Panc1 (cell line): ENCODE data around the gene TMEM132E. TPM values are rescaled to one million over a fixed set of nuclear protein-coding genes. Genes with fewer than 3 reads are reported as not detected.

Experiments used
- ATAC-seq: fragments of 200-7000 bp; cut with Tn5 transposase; 2 replicates; pipeline ENCODE4 v1.9.1; 2020; ENCODE audit warnings: mild to moderate bottlenecking, moderate library complexity
- BruUV-seq: library from RNA; stranded (reverse); fragments of 400-500 nt; replicated peaks from 2 replicates; lab custom pipeline; 2021; lab: Mats Ljungman, UMichigan
- CTCF ChIA-PET: fragments of 300-600 bp; sonication (Branson Sonifier 250); formaldehyde crosslinking; loops from one replicate; lab custom pipeline; 2022; ENCODE audit warnings: antibody characterized with exemption; lab: Charles Lee
- POLR2A ChIA-PET: fragments of 300-600 bp; sonication (Branson Sonifier 250); formaldehyde crosslinking; loops from one replicate; lab custom pipeline; 2022; ENCODE audit warnings: antibody characterized with exemption; lab: Charles Lee
- DNase-seq: peaks from one replicate; pipeline ENCODE4 v3.0.0-alpha.2; 2010; ENCODE audit warnings: low read depth, low spot score
- H3K27ac ChIP-seq: 2 replicates; pipeline ENCODE4 v1.5.1; 2011; ENCODE audit warnings: mild to moderate bottlenecking, low read length, inconsistent platforms
- H3K27me3 ChIP-seq: fragments of 200-500 bp; sonication (Bioruptor generic); 2 replicates; pipeline ENCODE4 v1.6.0; 2014; ENCODE audit warnings: low read length, inconsistent platforms; ENCODE audit not compliant: control insufficient read depth, insufficient read depth
- H3K36me3 ChIP-seq: fragments of 200-500 bp; sonication (Bioruptor generic); 2 replicates; pipeline ENCODE4 v1.5.1; 2014; ENCODE audit warnings: inconsistent platforms, mild to moderate bottlenecking, low read length, moderate library complexity; ENCODE audit not compliant: control insufficient read depth, insufficient read depth
- H3K4me1 ChIP-seq: 2 replicates; pipeline ENCODE4 v1.5.1; 2011; ENCODE audit warnings: inconsistent platforms, mild to moderate bottlenecking, low read length, moderate library complexity; ENCODE audit not compliant: control insufficient read depth, insufficient read depth
- H3K4me3 ChIP-seq, 2 experiments: 2 replicates each; pipeline ENCODE4 v1.5.1; 2011 to 2012; ENCODE audit warnings: low read depth in 2 of 2, low read length in 2 of 2, mild to moderate bottlenecking in 2 of 2, inconsistent platforms in 1 of 2, moderate library complexity in 1 of 2
- H3K9me3 ChIP-seq: fragments of 200-500 bp; sonication (Bioruptor generic); 2 replicates; pipeline ENCODE4 v1.5.1; 2014; ENCODE audit warnings: low read depth, mild to moderate bottlenecking, inconsistent platforms, low read length, moderate library complexity; ENCODE audit not compliant: control insufficient read depth, insufficient read depth
- CTCF ChIP-seq: fragments of 450-650 bp; IDR thresholded peaks from 2 replicates; pipeline ENCODE4 v1.5.1; 2017; ENCODE audit warnings: mild to moderate bottlenecking
- POLR2AphosphoS5 ChIP-seq: IDR thresholded peaks from 2 replicates; pipeline ENCODE4 v1.6.1; 2012; ENCODE audit warnings: mild to moderate bottlenecking, low read depth, low read length, moderate library complexity
- REST ChIP-seq, 2 experiments: IDR thresholded peaks; 2 replicates each; pipeline ENCODE4 v1.6.1; 2011 to 2012; ENCODE audit warnings: low read depth in 2 of 2, control low read depth in 1 of 2, low read length in 1 of 2, mild to moderate bottlenecking in 1 of 2, moderate library complexity in 1 of 2; ENCODE audit not compliant: insufficient read depth in 1 of 2
- SIN3A ChIP-seq: IDR thresholded peaks from 2 replicates; pipeline ENCODE4 v1.6.1; 2012; ENCODE audit warnings: low read depth, mild to moderate bottlenecking, low read length, moderate library complexity, borderline replicate concordance; ENCODE audit not compliant: insufficient read depth
- TCF7L2 ChIP-seq: IDR thresholded peaks from 2 replicates; pipeline ENCODE4 v1.6.1; 2011; ENCODE audit warnings: mild to moderate bottlenecking, low read depth, low read length, inconsistent platforms
- in situ Hi-C: cut with HindIII; loops from 2 replicates; pipeline ENCODE4 v1.10.0; 2016; ENCODE audit warnings: low sequenced_read_pairs, low pct_unique_long_range_greater_than_20kb
- intact Hi-C: fragments of 100-400 bp; cut with micrococcal nuclease; formaldehyde crosslinking; loops from one replicate; pipeline ENCODE4 v1.10.0; 2022; ENCODE audit not compliant: unreplicated experiment
- total RNA-seq: library from RNA; stranded (reverse); gene quantifications from one replicate; pipeline ENCODE4 v1.2.1, GENCODE V29; 2021; ENCODE audit not compliant: unreplicated experiment

Gene TMEM132E
- total RNA-seq, 1 experiment from 2014 or later: not detected

GRCh38 chr17:34556931-34557330 is 22.5 kb upstream of the TMEM132E start:
- no TSS peak for BruUV-seq
- ChIA-PET POLR2A (no interaction called here), CTCF (no interaction called here)
- H3K4me1 ChIP-seq: no peaks in the 10 kb centered on the region
- DNase-seq: no peak
- H3K27ac ChIP-seq: no peak overlapping the region
- no peaks in the 10 kb centered on the region for H3K36me3 ChIP-seq
- H3K9me3 ChIP-seq: no peaks in the 10 kb centered on the region
- no peak for TF ChIP-seq REST (IDR thresholded peaks at IDR 0.05; ENCODE audit: insufficient read depth in 1 of 2, low read depth in 2 of 2, low read length in 1 of 2)
- TF ChIP-seq CTCF: no peak
- no peak for TF ChIP-seq SIN3A
- TF ChIP-seq TCF7L2: no peak
- no peak for TF ChIP-seq POLR2AphosphoS5
- ATAC-seq: no peak
- peaks cover 14% of the 10 kb centered on the region for H3K27me3 ChIP-seq
- intact Hi-C loops (no loop called here), in situ Hi-C loops (no loop called here)
- H3K4me3 ChIP-seq: no peak overlapping the region

- CTCF ChIA-PET: no interaction called here
- intact Hi-C loops: no loop called here
- in situ Hi-C loops: no loop called here
Observed at GRCh38 chr17:34561328-34561727, 18.1 kb upstream of the TMEM132E start.

More at GRCh38 chr17:34561328-34561727, 18.1 kb upstream of the TMEM132E start:
- H3K27ac ChIP-seq: no peak overlapping the region
- H3K9me3 ChIP-seq: no peaks in the 10 kb centered on the region
- H3K4me3 ChIP-seq: no peak overlapping the region
- POLR2A ChIA-PET: no interaction called here
- ATAC-seq: no peak
- no peak for DNase-seq
- no TSS peak for BruUV-seq
- no peaks in the 10 kb centered on the region for H3K4me1 ChIP-seq
- no peak for TF ChIP-seq REST (IDR thresholded peaks at IDR 0.05; ENCODE audit: insufficient read depth in 1 of 2, low read depth in 2 of 2, low read length in 1 of 2)
- no peak for TF ChIP-seq SIN3A
- H3K27me3 ChIP-seq: peaks cover 8% of the 10 kb centered on the region
- H3K36me3 ChIP-seq: no peaks in the 10 kb centered on the region
